ENCODE results near the gene CEP192.
"Not testable (repeated sequence)": the region's sequence is repeated elsewhere in the genome, so short reads cannot be mapped to it uniquely, and the experiment has no call there.

CEP192 gene, protein sequence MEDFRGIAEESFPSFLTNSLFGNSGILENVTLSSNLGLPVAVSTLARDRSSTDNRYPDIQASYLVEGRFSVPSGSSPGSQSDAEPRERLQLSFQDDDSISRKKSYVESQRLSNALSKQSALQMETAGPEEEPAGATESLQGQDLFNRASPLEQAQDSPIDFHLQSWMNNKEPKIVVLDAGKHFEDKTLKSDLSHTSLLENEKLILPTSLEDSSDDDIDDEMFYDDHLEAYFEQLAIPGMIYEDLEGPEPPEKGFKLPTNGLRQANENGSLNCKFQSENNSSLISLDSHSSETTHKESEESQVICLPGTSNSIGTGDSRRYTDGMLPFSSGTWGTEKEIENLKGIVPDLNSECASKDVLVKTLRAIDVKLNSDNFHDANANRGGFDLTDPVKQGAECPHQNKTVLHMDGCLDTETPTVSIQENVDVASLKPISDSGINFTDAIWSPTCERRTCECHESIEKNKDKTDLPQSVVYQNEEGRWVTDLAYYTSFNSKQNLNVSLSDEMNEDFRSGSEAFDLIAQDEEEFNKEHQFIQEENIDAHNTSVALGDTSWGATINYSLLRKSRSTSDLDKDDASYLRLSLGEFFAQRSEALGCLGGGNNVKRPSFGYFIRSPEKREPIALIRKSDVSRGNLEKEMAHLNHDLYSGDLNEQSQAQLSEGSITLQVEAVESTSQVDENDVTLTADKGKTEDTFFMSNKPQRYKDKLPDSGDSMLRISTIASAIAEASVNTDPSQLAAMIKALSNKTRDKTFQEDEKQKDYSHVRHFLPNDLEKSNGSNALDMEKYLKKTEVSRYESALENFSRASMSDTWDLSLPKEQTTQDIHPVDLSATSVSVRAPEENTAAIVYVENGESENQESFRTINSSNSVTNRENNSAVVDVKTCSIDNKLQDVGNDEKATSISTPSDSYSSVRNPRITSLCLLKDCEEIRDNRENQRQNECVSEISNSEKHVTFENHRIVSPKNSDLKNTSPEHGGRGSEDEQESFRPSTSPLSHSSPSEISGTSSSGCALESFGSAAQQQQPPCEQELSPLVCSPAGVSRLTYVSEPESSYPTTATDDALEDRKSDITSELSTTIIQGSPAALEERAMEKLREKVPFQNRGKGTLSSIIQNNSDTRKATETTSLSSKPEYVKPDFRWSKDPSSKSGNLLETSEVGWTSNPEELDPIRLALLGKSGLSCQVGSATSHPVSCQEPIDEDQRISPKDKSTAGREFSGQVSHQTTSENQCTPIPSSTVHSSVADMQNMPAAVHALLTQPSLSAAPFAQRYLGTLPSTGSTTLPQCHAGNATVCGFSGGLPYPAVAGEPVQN (N-terminal part only)

DNA sequence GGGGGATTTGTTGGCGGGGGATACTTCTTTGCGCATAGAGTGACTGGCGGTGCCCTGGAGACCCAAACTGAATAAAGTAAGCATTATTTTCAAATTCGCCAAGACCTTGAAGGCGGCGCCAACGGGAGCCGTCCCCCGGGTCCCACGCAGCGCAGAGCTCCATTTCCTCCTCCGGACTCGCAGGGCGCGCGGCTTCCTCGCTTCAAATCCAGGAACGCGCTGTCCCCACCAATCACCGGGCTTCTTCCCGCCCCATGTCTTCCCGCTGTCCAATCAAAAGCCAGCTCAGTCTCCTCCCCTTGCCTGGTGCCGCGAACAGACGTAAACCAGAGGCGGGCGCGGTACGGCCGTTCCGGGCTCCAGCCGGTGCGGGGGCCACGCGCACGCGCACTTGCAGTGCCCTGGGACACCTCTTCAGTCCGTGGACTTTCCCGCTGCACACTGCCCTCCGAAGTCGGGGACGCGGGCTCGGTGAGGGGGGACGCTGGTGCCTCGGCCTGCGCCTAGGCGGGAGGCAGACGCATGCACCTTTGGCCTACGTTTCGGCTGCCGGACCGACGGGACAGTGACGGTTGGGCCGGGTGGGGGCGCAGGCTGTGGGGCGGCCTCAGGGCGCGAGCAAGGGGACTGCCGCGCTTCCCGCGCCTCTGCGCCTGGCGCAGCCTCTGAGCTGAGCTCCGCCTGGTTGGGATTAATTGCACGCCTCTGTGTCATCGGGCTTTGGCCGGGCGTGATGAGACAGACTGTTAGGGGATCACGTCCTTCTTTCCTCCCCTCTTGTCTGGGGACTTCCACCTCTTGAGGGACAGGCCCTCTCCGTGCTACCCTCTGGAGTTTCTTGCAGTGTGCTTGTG is at the start of gene CEP192:
Gene CEP192, plus strand, starts transcription at position 396 of the 854 bp plus-strand sequence. CDS start 8,063 bp downstream, outside the sequence.
- DNase-seq, result peak; percentile 68 to 98 (median 95)

DNA sequence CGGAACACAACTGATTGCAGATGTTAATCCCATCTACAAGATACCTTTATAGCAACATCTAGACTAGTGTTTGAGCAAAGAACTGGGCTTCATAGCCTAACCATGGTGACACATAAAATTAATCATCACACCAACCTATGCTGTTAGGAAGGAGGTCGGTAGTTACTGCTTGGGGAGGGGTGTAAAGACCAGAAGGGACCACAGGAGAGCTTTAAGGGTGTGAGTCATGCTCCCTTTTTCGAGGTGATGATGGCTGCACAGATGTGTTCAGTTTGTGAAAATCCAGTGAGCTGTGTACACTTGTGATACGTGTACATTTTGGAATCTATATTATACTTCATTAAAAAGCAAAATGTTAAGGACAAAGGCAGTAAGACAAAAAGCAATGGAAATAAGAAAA is 47.9 kb upstream of the CEP192 start:
- DNase-seq, result no peak

DNA sequence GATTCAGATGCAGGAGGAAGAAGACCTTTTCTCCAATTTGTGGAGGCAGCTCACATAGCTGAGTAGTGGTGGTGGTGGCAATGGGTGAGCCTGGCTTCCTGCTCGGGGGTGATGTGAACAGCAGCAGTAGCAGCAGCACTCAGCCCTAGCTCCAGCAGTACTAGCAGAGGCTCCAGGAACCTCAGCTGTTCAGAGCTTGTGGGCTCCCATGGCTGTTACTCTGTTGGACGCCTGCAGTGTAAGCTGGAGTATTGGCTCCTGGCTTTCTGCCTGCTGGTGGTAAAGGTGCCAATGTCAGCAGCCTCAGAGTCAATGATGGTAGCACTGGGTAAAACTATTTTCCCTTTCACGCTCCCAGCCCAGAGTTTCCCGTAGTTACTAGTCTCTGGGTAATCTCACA is 46.5 kb upstream of the CEP192 start:
- peak in 16 of 51 donors; percentile 1 to 32 (median 10) for DNase-seq

DNA sequence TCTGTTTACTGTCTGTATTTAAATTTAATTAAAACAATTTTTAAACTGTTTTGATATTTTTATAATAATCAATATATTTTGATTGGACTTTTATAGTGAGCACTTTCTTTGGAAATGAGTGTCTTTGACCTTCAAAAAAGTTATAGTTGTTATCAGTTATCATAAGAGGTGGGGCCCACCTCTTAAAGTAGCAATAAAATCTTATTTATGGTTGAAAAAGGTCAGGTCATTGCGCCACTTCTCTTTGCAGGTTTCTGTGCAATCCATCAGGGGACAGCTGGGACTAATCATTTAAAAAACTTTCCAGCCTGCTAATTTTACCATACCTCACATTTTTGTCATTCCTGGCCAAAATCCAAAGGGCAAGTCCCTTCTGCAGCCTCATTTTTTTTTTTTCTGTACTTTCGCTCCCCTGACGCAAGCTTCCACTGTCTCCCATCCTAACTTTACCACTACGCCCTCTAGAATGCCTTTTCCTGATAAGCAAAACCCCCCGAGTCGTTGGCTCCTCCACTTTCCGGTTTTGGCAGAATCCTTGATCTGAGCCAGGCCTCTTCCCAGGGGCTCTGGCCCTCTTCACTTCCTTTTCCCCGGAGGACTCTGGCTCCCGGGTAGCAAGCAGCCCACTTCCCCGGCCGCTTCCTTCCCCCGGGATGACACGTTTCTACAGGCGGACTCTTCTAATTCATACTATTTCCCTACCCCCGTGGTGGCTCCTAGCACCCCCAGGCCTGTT is 44.4 kb upstream of the CEP192 start:
- DNase-seq, result peak in 21 of 51 donors; percentile 9 to 76 (median 38)

DNA sequence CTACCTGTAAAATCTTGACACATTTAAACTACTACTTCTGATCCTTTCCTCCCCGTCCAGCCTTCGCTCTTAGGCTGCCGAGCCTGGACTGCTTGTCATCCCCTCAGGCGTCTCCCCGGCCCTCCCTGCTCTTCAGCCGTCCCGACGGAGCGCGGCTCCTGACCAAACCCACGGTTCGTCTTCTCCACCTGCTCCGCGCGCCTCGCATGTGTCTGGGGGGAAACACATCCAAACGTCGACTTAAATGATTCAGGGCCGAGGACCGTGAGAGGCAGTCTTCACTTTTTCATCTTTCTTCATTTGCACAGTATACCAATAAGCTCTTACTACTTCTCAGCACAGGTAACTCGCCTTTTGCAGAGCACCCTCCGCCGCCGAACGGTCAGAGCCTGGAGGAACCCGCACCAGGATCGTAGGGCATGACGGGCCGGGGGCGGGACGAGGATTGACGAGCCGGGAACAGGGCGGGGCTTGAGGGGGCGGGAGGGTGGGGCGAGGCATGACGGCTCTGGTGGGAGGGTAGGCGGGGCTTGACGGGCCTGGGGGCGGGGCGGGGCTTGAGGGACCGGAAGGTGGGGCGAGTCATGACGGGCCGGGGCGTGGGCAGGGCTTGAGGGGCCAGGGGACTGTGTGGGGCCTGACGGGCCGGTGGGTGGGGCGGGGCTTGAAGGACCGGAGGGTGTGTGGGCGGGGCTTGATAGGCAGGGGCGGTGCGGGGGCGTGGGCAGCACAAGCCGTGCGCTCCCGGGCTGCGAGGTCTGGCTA is 43.7 kb upstream of the CEP192 start, which contains the start of gene SEH1L:
Gene SEH1L, plus strand, starts transcription at position 727 of the 765 bp plus-strand sequence. CDS start 111 bp downstream, outside the sequence.
- DNase-seq, result peak; percentile 69 to 100 (median 98)

DNA sequence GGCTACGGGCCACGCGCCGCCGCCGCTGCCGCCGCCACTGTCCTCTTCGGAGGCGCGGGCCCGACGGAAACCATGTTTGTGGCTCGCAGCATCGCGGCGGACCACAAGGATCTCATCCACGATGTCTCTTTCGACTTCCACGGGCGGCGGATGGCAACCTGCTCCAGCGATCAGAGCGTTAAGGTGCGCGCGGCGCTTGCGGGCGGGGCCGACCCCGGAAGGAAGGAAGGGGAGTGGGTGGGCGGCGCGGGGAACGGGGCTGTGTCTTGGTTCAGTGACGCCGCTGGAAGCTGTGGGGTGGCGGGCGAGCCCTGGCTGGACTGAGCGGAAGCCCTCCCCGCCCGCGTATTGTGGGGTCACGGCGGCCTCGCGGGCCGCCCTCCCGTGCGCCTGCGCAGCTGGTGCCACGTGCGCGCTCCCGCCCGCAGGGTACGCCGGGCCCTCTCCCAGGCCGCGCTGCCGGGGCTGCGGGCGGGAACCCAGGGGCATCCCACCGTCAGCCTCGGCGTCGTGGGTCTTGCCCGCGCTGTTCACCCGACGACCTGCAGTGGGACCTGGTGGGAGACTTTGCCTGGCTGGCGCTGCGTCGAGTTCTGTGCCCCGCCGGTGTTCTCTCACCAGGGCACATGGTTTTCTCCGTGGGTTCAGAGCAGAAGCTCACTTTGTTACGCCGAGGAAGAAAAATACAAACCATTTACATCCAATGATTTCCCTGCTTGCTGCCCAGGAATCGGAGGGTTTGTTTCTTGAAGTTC is 42.9 kb upstream of the CEP192 start:
- peak; percentile 53 to 98 (median 90) for DNase-seq

DNA sequence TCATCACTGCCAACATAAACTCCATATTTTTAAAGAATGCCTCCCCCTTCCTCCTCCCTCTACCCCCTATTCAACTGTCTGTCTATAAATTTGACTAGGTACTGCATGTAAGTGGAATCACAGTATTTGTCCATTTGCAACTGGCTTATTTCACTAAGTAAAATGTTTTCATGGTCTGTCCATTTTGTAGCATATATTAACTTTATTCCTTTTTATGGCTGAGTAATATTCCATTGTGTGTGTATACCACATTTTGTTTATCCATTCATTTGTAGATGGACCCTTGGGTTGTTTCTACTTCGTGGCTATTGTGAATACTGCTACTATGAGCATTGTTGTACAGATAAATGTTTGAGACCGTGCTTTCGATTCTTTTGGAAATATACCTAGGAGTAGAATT is 32.7 kb upstream of the CEP192 start:
- DNase-seq, result no peak

DNA sequence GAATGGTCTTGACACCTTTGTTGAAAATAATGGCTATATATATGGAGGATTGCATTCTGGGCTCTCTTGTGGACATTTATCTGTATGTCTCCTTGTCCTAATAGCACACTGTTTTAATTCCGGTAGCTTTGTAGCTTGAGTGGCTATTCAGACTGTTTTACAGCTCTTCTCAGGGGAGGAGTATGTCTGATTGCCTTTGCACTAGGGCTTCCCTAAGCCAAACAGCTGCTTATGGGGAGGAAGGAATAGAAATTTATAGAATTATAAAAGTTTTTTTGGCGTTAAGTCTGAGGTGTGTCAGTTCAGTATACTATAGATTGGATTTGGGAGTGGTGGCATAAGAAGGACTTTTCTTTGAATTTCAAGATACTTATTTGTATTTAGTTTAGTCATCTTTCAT is 30.8 kb upstream of the CEP192 start:
- no peak for DNase-seq

DNA sequence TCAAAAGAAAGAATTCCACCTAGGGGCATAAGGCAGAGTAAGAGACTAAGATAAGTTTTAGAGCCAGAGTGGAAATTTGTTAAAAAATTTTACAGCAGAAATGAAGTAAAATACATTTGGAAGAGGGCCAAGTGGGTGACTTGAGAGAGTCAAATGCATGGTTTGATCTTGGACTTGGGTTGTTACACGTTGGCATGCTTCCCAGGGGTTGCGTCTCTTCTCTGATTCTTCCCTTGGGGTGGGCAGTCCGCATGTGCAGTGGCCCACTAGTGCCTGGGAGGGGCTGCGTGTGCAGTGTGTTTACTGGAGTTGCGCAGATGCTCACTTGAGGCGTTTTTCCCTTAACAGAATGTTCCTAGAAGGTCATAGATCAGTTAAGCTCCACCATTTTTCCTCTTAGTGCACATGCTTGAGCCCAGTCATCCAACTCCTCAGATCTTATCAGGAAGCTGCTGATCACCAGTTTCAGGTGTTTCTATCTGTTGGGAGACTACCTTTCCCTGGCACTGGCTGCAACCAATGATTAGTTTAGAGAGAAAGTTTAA is 30.2 kb upstream of the CEP192 start:
- no peak for DNase-seq

DNA sequence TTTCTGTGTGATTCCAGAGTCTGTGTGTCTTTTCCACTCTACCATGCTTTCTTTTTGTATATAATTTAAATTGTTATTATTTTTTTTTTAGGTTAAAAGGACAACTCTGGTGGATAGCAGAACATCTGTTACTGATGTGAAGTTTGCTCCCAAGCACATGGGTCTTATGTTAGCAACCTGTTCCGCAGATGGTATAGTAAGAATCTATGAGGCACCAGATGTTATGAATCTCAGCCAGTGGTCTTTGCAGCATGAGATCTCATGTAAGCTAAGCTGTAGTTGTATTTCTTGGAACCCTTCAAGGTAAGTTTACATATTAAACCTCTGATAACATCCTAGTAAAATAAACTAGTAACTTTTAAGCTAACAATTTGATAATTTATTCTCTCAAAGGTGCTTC is 28.1 kb upstream of the CEP192 start:
- DNase-seq, result no peak

DNA sequence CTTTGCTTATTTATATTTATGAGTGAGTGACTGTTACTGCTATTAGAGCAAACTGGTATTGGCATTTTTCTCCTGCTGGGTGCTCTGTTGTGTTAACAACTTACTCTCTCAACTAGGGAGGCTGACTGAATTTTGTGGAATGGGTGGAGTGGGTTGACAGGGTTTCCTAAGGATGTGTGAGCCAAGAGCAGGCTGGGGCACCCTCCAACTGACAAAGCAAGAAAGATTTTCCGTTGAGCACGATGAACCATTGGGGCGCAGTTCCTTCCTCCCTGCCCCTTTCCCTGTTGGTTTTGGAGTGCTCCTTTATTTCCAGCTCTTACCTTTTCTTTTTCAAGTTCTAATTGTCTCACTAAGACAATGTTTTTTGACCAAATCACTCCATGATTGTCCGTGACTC is 23.0 kb upstream of the CEP192 start:
- no peak for DNase-seq

DNA sequence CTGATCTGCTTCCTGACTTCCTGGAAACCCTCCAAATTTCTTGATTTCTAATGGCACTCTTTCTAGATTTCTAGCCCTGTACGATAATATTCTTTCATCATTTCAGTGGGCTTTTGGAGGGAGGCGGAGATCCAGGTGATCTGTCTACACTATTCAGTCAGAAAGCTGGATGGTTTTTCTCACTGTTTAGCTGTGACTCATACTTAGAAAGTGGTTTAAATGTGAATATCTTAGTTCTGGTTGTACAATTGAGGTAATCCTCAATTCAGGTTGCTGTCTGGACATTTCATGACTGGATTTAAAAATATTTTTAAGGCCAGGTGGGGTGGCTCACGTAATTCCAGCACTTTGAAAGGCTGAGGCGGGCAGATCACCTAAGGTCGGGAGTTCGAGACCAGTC is 22.5 kb upstream of the CEP192 start:
- no peak for DNase-seq

DNA sequence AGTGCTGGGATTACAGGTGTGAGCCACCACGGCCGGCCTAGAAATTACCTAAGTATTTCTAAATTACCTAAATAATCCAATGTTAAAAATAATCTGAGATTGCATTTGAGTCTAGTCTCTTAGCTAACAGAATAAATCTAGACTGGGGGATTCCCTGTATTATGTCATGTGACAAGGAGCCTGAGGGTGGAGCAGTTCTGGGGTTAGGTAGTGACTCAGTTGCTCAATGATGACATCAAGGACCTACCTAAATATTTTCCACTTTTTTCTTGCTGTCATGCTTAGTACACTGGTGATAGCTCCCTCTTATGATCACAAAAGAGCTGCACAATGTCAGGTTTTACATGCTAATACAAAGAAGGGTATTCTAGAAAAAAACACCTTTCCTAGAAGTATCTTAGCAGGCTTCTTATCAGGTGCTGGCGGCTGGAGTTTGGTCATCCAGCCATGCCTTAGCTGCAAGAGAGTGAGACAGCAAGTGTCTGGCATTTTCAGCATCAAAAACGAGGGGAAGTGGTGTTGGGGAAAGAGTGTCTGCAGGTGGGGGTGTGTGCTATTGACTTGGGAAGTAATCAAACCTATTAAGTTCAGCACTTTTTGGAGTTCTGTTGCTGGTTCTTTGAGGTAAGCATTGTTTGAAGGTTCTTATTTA is 17.5 kb upstream of the CEP192 start:
- DNase-seq, result no peak

DNA sequence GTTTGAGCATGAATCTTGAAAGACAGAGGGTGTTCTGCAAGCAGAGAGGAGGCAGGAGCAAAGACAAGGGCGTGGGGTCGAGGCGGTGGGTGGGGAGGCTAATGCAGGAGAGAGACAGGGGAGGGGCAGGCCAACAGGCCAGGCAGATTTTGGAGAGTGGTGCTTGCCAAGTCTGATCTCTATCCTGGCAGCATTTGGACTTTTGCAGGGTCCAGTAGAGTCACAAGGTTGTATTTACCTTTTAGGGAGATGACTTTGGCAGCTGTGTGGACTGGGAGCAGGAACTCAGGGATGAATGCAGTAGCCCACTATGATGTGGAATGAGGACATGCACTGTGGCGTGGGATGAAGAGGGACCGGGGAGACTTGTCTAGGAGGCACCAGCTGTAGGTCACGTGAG is 15.7 kb upstream of the CEP192 start:
- DNase-seq, result no peak

DNA sequence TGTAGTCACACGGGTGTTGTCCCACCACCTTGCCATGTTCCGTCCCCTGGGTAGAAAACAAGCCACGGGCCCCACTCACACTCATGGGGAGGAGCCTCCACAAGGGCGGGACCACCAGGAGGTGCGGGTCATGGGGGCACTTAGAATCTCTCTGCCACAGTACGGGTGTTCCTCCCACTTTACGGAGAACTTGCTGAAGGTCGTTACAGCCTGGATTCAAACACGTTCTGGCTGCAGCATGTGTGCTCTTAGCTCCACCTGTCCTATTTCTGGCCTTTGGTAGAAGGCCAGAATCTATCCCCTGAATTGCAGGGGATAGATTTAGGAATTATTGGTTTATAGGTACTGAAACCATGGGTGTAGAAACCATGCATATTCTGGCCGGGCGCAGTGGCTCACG is 14.9 kb upstream of the CEP192 start:
- DNase-seq, result no peak

DNA sequence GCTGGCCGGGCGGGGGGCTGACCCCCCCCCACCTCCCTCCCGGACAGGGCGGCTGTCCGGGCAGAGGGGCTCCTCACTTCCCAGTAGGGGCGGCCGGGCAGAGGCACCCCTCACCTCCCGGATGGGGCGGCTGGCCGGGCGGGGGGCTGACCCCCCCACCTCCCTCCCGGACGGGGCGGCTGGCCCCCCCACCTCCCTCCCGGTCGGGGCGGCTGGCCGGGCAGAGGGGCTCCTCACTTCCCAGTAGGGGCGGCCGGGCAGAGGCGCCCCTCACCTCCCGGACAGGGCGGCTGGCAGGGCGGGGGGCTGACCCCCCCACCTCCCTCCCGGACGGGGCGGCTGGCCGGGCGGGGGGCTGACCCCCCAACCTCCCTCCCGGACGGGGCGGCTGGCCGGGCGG is 11.1 kb upstream of the CEP192 start:
- DNase-seq, result not testable (repeated sequence)

DNA sequence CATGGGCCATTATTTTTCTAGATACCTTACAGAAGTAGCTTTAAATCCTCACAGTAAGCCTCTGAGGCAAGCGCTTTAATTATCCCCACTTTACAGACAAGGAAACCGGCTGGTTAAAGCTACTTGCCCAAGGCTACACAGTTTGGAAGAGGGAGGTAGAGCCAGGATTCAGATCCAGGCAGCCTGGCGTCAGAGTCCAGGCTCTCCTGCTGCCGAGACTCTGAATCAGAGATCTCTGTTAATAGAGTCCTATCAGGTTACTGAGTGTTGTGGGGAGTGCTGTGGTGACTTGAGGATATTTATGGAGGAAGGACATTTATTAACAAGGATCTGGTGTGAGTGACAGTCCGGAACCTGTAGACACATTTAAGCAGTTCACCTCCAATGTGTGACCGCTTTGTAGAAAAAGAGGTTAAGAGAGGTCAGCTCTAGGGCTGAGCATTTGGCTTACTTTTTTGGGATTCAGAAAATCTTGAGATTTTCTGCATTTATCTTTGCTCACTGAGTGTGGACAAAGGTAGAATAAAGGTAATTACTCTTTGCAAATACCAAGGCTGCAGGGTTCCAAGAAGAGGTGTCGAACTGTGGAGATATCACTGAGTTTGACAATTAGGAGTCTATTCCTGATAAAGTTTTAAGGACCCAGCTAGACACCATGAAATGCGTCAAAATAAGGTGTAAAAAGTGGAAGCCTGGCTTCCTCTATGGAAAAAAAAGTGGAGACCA is 1.6 kb upstream of the CEP192 start:
- no peak for DNase-seq

Data from hypothalamus (tissue), 51 donors.